ENCODE measurements around the gene RAD9B. TPM values are rescaled to one million over a fixed set of nuclear protein-coding genes. Genes with fewer than 3 reads are reported as not detected.

The RAD9B gene
- total and polyA plus RNA-seq, 9 of the 15 experiments (the other 6 are each of a cell fraction or from before 2014, with no cell fraction given): 0.05 to 0.83 (median 0.32) TPM

DNA sequence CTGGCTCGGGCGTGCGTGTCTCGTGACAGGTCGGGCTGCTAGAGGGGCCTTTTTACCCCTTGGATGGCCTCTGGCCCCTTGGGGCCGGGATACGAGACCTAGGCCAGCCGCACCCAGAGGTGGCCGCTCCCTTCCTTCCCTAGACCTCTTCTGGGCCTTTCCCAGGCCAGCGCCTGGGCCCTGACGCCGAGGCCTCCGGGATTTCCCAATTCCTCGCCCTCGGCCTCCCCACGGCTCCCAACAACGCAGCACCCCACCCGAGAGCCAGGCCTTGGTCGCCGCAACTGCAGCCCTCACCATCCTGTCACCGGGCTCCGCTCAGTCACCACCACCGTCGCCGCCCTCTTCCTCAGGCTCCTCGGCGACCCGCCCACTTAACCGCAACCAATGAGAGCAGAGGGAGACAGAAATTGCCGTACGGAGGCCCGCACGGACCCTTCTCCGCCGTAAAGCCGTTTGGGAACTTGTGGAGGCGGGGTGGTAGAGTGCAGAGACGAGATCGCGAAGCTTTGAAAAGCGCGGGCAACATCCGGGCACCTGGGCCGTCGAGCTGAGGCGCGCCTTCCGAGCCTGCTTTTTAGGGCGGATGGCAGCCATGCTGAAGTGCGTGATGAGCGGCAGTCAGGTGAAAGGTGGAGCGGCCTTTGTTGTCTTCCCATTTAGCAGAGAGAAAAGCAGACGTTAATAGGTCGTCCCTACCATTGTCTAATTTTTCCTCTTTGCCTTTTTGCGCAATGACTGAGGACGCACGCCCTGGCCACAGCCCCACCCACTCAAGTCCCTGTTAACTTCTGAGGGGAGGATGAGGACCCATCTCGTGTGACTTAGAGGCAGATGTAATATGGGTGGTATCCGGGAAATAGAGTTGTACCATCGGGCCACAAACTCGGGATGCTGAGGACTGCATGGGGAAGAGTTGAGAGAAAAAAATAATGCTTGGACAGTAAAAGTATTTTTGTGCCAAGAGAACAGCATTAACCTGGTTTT is at the start of gene RAD9B, which contains the start of gene VPS29 (continued):
- TF ChIP-seq EP400 (IDR thresholded peaks at IDR 0.05) (peak; percentile 95), ZNF133 (CRISPR knock-in tag; IDR thresholded peaks at IDR 0.05) (no peak), L3MBTL2 (IDR thresholded peaks at IDR 0.05) (peak; percentile 100), DACH1 (IDR thresholded peaks at IDR 0.05; ENCODE audit: partially characterized antibody) (no peak), ZFPM2 (CRISPR knock-in tag; IDR thresholded peaks at IDR 0.05) (no peak), BRF1 (IDR thresholded peaks at IDR 0.05; ENCODE audit: borderline replicate concordance, extremely low read depth, insufficient read length) (no peak), MYNN (IDR thresholded peaks at IDR 0.05) (peak; percentile 69; the same call in 1 of the 2 replicates), MYNN (CRISPR knock-in tag; IDR thresholded peaks at IDR 0.05) (no peak), EP300 (IDR thresholded peaks at IDR 0.05; ENCODE audit: low read length) (peak; percentile 67), CREM (IDR thresholded peaks at IDR 0.05; ENCODE audit: low read depth) (peak; percentile 78), KHSRP (IDR thresholded peaks at IDR 0.05) (no peak), MYC (IDR thresholded peaks at IDR 0.05; ENCODE audit: low read depth, low read length) (peak; percentile 89), MYC (CRISPR knock-in tag; IDR thresholded peaks at IDR 0.05; ENCODE audit: borderline replicate concordance, low read depth) (peak; percentile 55), CBFA2T3 (IDR thresholded peaks at IDR 0.05) (no peak), ASH1L (IDR thresholded peaks at IDR 0.05; ENCODE audit: borderline replicate concordance, low read depth, partially characterized antibody) (peak; percentile 77), ZNF239 (CRISPR knock-in tag; IDR thresholded peaks at IDR 0.05) (peak; percentile 76), HCFC1 (IDR thresholded peaks at IDR 0.05; ENCODE audit: low read depth, low read length) (peak; percentile 63), ILF3 (IDR thresholded peaks at IDR 0.05; ENCODE audit: borderline replicate concordance) (no peak), EHMT2 (IDR thresholded peaks at IDR 0.05) (peak; percentile 68; the same call in 1 of the 2 replicates), MAFK (IDR thresholded peaks at IDR 0.05; ENCODE audit: low read length) (no peak), GATAD2B (IDR thresholded peaks at IDR 0.05; ENCODE audit: borderline replicate concordance) (peak; percentile 13; the same call in 1 of the 2 replicates), C11orf30 (IDR thresholded peaks at IDR 0.05; ENCODE audit: low read depth) (peak; percentile 72), HOXB6 (CRISPR knock-in tag; IDR thresholded peaks at IDR 0.05; ENCODE audit: borderline replicate concordance) (no peak), MTF1 (CRISPR knock-in tag; IDR thresholded peaks at IDR 0.05; ENCODE audit: borderline replicate concordance) (no peak), POLR2G (IDR thresholded peaks at IDR 0.05; ENCODE audit: low read depth, low read length) (peak; percentile 100)
- TF ChIP-seq, protein P1, sequence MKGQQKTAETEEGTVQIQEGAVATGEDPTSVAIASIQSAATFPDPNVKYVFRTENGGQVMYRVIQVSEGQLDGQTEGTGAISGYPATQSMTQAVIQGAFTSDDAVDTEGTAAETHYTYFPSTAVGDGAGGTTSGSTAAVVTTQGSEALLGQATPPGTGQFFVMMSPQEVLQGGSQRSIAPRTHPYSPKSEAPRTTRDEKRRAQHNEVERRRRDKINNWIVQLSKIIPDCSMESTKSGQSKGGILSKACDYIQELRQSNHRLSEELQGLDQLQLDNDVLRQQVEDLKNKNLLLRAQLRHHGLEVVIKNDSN (CRISPR knock-in tag; IDR thresholded peaks at IDR 0.05): no peak
- TF ChIP-seq, protein P2, sequence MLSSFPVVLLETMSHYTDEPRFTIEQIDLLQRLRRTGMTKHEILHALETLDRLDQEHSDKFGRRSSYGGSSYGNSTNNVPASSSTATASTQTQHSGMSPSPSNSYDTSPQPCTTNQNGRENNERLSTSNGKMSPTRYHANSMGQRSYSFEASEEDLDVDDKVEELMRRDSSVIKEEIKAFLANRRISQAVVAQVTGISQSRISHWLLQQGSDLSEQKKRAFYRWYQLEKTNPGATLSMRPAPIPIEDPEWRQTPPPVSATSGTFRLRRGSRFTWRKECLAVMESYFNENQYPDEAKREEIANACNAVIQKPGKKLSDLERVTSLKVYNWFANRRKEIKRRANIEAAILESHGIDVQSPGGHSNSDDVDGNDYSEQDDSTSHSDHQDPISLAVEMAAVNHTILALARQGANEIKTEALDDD (IDR thresholded peaks at IDR 0.05): peak; percentile 24; the same call in 1 of the 2 replicates
- TF ChIP-seq, protein P3, sequence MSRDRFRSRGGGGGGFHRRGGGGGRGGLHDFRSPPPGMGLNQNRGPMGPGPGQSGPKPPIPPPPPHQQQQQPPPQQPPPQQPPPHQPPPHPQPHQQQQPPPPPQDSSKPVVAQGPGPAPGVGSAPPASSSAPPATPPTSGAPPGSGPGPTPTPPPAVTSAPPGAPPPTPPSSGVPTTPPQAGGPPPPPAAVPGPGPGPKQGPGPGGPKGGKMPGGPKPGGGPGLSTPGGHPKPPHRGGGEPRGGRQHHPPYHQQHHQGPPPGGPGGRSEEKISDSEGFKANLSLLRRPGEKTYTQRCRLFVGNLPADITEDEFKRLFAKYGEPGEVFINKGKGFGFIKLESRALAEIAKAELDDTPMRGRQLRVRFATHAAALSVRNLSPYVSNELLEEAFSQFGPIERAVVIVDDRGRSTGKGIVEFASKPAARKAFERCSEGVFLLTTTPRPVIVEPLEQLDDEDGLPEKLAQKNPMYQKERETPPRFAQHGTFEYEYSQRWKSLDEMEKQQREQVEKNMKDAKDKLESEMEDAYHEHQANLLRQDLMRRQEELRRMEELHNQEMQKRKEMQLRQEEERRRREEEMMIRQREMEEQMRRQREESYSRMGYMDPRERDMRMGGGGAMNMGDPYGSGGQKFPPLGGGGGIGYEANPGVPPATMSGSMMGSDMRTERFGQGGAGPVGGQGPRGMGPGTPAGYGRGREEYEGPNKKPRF (IDR thresholded peaks at IDR 0.05; ENCODE audit: low read depth, low read length): no peak

Measured in K562 (cell line).